ENCODE data around the gene JADE3.
"Not testable (repeated sequence)": the region's sequence is repeated elsewhere in the genome, so short reads cannot be mapped to it uniquely, and the experiment has no call there.

Gene JADE3

GRCh38 chrX:46965125-46965758 lies 53.0 kb downstream of the JADE3 start:
- H3K9me2 ChIP-seq (replicated peaks; ENCODE audit: low read depth, low read length): no peaks in the 10 kb centered on the region
- no peak overlapping the region for H3K4me2 ChIP-seq (ENCODE audit: low read depth, low read length, poor library complexity, severe bottlenecking)
- H4K20me1 ChIP-seq (ENCODE audit: insufficient read depth, low read length, poor library complexity, severe bottlenecking): no peaks in the 10 kb centered on the region
- peaks cover 15% of the 10 kb centered on the region for H3K4me1 ChIP-seq (ENCODE audit: insufficient read depth, low read length, poor library complexity, severe bottlenecking)
- H3K27me3 ChIP-seq (ENCODE audit: insufficient read depth, low read length, poor library complexity, severe bottlenecking): no peaks in the 10 kb centered on the region
- peaks cover 59% of the 10 kb centered on the region for H3K79me2 ChIP-seq (ENCODE audit: insufficient read depth, low read length)
- no peak overlapping the region for H3K4me3 ChIP-seq (ENCODE audit: low read length, poor library complexity, severe bottlenecking)
- H3F3A ChIP-seq (ENCODE audit: low read depth): no peaks in the 10 kb centered on the region
- no peaks in the 10 kb centered on the region for H3K9me3 ChIP-seq (ENCODE audit: insufficient read depth, low read depth, low read length)
- H2AFZ ChIP-seq (ENCODE audit: low read length): no peak overlapping the region
- no peak overlapping the region for H3K9ac ChIP-seq (ENCODE audit: low read depth, low read length, poor library complexity, severe bottlenecking)
- TF ChIP-seq EZH2phosphoT487 (IDR thresholded peaks at IDR 0.05; ENCODE audit: borderline replicate concordance): no peak
- no peak for TF ChIP-seq CTCF (conservative IDR thresholded peaks at IDR 0.05; ENCODE audit: low read length)
- no peaks in the 10 kb centered on the region for H3K36me3 ChIP-seq (ENCODE audit: insufficient read depth, low read length)

GRCh38 chrX:46967547-46967946 lies 55.3 kb downstream of the JADE3 start:
- no peaks in the 10 kb centered on the region for H4K20me1 ChIP-seq (ENCODE audit: insufficient read depth, low read length, poor library complexity, severe bottlenecking)
- peaks cover 4% of the 10 kb centered on the region for H3K4me1 ChIP-seq (ENCODE audit: insufficient read depth, low read length, poor library complexity, severe bottlenecking)
- H3K9me3 ChIP-seq (ENCODE audit: insufficient read depth, low read depth, low read length): no peaks in the 10 kb centered on the region
- no peaks in the 10 kb centered on the region for H3K36me3 ChIP-seq (ENCODE audit: insufficient read depth, low read length)
- H3K9me2 ChIP-seq (replicated peaks; ENCODE audit: low read depth, low read length): no peaks in the 10 kb centered on the region
- peaks cover 47% of the 10 kb centered on the region for H3K79me2 ChIP-seq (ENCODE audit: insufficient read depth, low read length)
- H2AFZ ChIP-seq (ENCODE audit: low read length): no peak overlapping the region
- H3K27me3 ChIP-seq (ENCODE audit: insufficient read depth, low read length, poor library complexity, severe bottlenecking): no peaks in the 10 kb centered on the region
- H3K4me2 ChIP-seq (ENCODE audit: low read depth, low read length, poor library complexity, severe bottlenecking): no peak overlapping the region
- H3K4me3 ChIP-seq (ENCODE audit: low read length, poor library complexity, severe bottlenecking): no peak overlapping the region
- H3K9ac ChIP-seq (ENCODE audit: low read depth, low read length, poor library complexity, severe bottlenecking): no peak overlapping the region
- H3F3A ChIP-seq (ENCODE audit: low read depth): no peaks in the 10 kb centered on the region
- TF ChIP-seq CTCF (conservative IDR thresholded peaks at IDR 0.05; ENCODE audit: low read length) (no peak), EZH2phosphoT487 (IDR thresholded peaks at IDR 0.05; ENCODE audit: borderline replicate concordance) (no peak)

- peaks cover 19% of the 10 kb centered on the region for H3K79me2 ChIP-seq (ENCODE audit: insufficient read depth, low read length)
- not testable (repeated sequence) for H3F3A ChIP-seq (ENCODE audit: low read depth); H3K27me3 ChIP-seq (ENCODE audit: insufficient read depth, low read length, poor library complexity, severe bottlenecking); H3K4me2 ChIP-seq (ENCODE audit: low read depth, low read length, poor library complexity, severe bottlenecking); H4K20me1 ChIP-seq (ENCODE audit: insufficient read depth, low read length, poor library complexity, severe bottlenecking); H3K9me2 ChIP-seq (replicated peaks; ENCODE audit: low read depth, low read length); H2AFZ ChIP-seq (ENCODE audit: low read length); H3K9me3 ChIP-seq (ENCODE audit: insufficient read depth, low read depth, low read length); H3K36me3 ChIP-seq (ENCODE audit: insufficient read depth, low read length); H3K4me3 ChIP-seq (ENCODE audit: low read length, poor library complexity, severe bottlenecking); H3K4me1 ChIP-seq (ENCODE audit: insufficient read depth, low read length, poor library complexity, severe bottlenecking); H3K9ac ChIP-seq (ENCODE audit: low read depth, low read length, poor library complexity, severe bottlenecking)
Measured at GRCh38 chrX:46977046-46977445, 64.8 kb downstream of the JADE3 start.

All from Loucy (cell line).